Right renal cortex interstitium (tissue), 3 donors: Measurements from ENCODE around the gene CCDC188. TPM values are rescaled to one million over a fixed set of nuclear protein-coding genes. Genes with fewer than 3 reads are reported as not detected.

Source experiments
- DNase-seq, 3 donors: peaks; one replicate each; pipeline ENCODE4 v3.0.0-alpha.2; 2013; ENCODE audit warnings: low read depth in 3 of 3, low spot score in 2 of 3
- polyA plus RNA-seq, 3 donors: library from polyadenylated mRNA; unstranded; fragments of 120-200 nt; gene quantifications; one replicate each; pipeline ENCODE4 v1.2.1, GENCODE V29; 2013; ENCODE audit not compliant: insufficient read length in 3 of 3

CCDC188 gene
- polyA plus RNA-seq, 3 donors: 0.47 to 0.71 (median 0.53) TPM

DNA sequence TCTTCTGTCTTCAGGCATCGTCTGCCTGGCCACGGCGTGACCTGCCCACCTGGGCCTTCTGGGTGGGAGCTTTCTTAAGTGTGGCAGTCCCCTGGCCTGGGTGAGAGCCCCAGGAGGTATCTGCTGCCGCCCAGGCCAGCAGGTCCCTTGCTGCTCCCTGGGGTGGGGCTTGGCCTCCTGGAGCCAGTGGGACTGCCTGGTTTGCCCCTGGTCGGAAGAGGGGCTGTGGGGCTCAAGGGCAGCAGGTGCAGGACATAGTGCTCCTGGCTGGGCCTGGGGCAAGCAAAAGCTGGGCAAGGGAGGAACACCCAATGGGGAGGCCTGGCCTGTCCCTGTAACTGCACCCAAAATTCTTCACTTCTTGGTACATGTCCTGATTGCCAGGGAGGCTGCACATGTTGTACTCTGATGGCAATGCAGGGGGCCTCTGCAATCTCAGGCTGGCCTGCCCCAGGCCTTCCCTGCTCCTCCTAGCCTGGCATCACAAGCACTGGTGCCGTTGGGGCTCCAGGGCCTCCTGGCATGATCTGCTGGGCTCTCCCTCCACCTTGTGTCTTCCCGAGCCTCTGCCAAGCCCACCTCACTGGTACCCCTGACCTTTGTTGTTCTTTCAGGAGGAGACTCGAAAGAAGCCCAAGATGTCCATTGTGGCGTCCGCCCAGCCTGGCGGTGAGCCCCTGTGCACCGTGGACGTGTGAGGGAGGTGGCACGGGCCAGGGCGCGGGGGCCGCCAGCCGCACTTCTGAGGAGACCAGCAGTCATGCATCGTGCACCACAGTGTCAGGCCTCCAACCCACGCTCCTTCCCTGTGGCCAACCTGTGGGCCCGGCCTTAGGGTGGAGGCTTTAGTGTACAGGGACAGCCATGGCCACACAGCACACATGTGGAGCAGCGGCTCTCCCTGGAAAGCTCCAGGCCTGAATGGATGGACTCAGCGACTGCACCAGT is 41.2 kb downstream of the CCDC188 start:
- DNase-seq: no peak

- DNase-seq: no peak
These were observed 42.1 kb downstream of the CCDC188 start for GRCh38 chr22:20108757-20109230.

DNA sequence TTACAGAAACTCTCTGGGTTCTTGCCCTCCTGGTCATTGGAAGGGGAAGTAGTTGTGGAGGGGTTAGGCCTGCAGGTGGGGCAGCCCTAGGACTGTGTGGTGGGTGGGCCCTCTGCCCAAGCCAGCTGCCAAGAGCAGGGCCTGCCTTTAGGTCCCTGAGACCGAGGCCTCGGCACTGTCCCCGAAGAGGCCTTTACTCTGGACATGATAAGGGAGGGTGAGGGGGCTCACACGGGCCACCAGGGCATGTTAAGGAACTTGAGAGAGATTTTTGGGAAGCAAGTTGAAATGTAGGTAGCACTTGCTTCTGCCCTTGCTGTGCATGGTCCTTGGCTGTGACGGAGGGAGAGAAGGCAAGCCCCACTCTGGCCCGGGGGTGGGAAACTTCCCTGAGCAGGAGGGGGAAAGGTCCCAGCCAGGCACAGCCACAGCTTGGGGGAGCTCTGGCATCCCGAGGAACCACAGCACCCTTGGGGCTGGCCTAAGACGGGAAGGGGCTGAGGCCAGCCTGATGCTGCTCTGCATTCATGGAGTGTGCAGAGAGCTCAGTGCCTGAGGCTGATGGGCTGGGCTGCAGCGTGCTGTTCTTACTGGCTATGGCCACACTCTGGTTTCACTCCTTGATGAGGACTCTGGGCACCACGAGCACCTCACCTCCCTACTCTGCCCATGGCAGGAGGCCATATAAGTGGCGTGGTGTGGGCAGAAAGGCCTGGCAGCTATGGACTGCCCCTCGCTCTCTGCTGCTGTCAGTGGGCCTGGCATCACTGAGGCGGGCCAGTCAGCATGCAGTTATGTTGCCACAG is 42.7 kb downstream of the CCDC188 start:
- DNase-seq: no peak

DNA sequence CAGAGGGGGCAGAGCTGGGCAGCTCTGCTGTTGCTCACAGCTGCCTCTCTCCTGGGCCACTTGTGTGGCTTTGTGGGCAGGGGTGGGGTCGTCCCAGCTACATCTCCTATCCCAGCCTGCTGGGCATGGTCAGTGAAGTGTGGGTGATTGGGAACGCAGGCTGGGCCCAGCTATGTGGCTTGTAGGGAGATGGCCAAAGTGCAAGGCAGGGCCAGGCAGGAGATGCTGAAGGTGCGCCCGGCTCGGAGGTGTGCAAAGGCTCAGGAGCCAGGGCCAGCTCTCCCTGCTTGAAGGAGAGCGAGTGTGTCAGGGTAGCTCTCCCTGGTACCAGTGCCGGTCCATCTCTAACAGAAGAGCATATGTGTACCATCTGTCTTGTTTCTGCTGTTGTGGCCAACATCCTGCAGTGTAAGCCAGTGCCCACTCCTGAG is 43.4 kb downstream of the CCDC188 start:
- no peak for DNase-seq

DNA sequence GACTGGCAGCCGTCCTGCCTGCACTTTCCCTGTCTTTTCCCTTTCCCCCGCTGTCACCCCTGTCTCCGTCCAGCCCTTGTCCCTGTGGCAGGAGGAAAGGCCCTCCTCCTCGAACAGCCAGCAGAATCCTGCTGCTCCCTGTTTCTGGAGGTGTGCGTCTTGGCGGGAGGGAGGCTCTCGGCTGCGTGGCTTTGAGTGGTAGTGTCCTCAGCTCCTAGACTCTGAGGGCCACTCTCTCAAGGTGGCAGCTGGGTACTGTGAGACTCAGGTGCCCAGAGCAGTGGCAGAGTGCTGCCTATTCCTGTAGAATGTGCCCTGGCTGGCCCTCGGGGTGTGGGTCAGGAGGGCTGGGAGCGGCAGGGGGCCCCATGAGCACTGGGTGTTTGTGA is 44.0 kb downstream of the CCDC188 start:
- no peak for DNase-seq

DNA sequence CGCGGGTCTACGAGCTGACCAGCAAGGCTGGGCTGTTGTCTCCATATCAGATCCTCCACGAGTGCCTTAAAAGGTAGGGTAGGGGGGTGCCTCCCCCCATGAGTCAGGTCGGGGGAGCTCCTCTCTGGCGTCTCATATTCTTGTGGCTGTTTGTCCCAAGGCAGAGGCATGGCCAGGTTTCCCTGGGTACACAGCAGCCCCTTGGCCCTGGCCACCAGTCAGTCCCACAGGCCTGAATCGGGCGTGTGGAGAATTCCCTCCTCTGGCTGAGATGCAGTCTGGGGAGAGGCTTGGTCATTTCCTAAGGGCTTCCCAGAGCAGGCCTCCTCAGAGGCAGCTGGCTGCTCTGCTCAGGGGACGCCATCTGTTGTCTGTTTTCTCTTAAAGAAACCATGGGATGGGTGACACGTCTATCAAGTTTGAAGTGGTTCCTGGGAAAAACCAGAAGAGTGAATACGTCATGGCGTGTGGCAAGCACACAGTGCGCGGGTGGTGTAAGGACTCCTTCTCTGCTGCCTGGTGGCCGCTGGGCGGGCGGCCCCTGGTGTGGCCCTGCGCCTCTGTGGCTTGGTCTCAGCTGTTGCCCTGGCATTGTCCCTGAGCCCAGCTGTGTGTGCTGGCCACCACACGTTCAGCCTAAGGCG is 44.5 kb downstream of the CCDC188 start:
- DNase-seq: no peak

GRCh38 chr22:20105456-20106204 is 45.2 kb downstream of the CCDC188 start:
- no peak for DNase-seq

DNA sequence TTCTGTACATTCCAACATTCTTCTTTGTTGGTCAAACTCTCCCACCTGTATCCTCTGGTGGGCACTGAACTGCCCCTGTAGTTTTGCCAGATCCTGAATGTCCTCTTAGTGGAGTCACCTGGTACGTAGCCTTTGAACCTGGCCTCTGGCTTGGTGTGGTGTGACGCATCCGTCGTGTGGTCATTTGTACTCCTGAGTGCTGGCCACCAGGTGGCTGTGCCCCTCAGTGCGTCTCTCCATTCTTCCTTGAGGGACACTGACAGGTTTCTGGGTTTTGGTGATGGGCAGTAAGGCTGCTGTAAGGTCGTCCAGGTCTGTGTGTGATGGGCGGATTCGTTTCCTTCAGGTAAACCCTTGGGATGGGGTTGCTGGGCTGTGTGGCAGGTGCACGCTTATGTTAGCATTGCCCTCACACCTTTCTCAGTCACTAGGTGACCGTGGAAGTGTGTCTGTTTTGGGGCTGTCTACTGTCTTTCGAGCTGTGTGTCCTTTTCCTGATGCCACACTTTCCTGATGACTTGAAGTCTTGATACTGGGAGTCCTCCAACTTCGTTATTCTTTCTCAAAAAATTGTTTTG is 48.6 kb downstream of the CCDC188 start:
- no peak for DNase-seq

- no peak for DNase-seq
These were observed 49.2 kb downstream of the CCDC188 start for GRCh38 chr22:20101638-20102037.

GRCh38 chr22:20099099-20099711 is 51.6 kb downstream of the CCDC188 start:
- DNase-seq: no peak

Other genes starting within 250 kb of the CCDC188 start
- gene COMT, start 209.3 kb downstream of the CCDC188 start, polyA plus RNA-seq: 100 to 1,000 TPM in 2 of 3 donors, 10 to 100 TPM in 1; 88.6 to 126 (median 107) TPM
- 10 to 100 TPM; 20.1 to 27.5 (median 20.5) TPM for gene TXNRD2, start 209.2 kb downstream of the CCDC188 start, polyA plus RNA-seq
- 10 to 100 TPM; 16.8 to 19.6 (median 16.9) TPM for gene ARVCF, start 134.2 kb downstream of the CCDC188 start, polyA plus RNA-seq
- 10 to 100 TPM in 2 of 3 donors, 1 to 10 TPM in 1; 9.3 to 12.0 (median 10.5) TPM for gene TANGO2, start 129.9 kb downstream of the CCDC188 start, polyA plus RNA-seq
- 10 to 100 TPM; 40.5 to 42.3 (median 42.0) TPM for gene DGCR8, start 70.8 kb downstream of the CCDC188 start, polyA plus RNA-seq
- gene RANBP1, start 35.0 kb downstream of the CCDC188 start, polyA plus RNA-seq: 100 to 1,000 TPM; 182 to 192 (median 185) TPM
- 10 to 100 TPM; 40.9 to 48.2 (median 41.4) TPM for gene TRMT2A, start 33.8 kb downstream of the CCDC188 start, polyA plus RNA-seq
- 10 to 100 TPM; 26.5 to 33.7 (median 27.1) TPM for gene ZDHHC8, start 19.3 kb downstream of the CCDC188 start, polyA plus RNA-seq
- 1 to 10 TPM; 3.8 to 4.5 (median 4.1) TPM for gene RTN4R, start 117.3 kb upstream of the CCDC188 start, polyA plus RNA-seq
- 10 to 100 TPM; 43.8 to 52.2 (median 45.6) TPM for gene DGCR6L, start 169.0 kb upstream of the CCDC188 start, polyA plus RNA-seq
- gene ZNF74, start 243.1 kb upstream of the CCDC188 start, polyA plus RNA-seq: 10 to 100 TPM; 15.3 to 15.9 (median 15.9) TPM